GM10847 (cell line): ENCODE results near the gene CTU1.

Experiments used
- POLR2A ChIP-seq: IDR thresholded peaks from 2 replicates; pipeline ENCODE4 v1.6.1; 2011; ENCODE audit not compliant: insufficient read length; ENCODE audit errors: extremely low read depth

The CTU1 gene

GRCh38 chr19:51136851-51137551, 28.8 kb upstream of the CTU1 start:
- TF ChIP-seq POLR2A = no peak

DNA sequence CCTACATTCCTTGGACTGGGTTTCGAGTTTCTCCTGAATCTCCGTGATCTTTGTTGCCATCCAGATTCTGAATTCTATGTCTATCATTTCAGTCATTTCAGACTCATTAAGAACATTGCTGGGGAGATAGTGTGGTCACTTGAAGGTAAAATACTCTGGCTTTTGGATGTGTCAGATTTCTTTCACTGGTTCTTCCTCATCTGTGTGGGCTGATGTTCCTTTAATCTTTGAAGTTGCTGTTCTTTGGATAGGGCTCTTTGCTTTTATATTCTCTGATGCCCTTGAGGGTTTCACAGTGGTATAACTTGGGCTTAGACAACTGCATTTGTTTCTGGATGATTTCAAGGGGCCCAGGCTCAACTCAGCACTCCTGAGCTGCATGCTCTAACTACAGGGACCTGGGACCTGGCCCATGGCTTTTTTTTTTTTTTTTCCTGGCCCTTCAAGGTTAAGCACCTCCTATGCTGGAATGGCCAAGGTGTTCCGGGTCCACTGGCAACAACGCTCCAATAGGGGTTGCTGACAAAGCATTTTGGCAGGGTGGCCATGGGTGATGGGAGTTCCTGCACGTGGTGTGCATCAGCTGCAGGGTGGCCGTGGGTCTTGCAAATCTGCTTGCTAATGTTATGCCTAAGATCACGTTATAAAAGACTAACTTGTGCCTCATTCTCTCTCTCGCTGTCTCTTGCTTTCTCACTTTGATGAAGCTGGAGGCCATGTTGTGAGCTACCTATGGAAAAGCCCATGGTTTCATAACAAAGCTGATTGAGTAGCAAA, 28.0 kb upstream of the CTU1 start:
- no peak for TF ChIP-seq POLR2A

DNA sequence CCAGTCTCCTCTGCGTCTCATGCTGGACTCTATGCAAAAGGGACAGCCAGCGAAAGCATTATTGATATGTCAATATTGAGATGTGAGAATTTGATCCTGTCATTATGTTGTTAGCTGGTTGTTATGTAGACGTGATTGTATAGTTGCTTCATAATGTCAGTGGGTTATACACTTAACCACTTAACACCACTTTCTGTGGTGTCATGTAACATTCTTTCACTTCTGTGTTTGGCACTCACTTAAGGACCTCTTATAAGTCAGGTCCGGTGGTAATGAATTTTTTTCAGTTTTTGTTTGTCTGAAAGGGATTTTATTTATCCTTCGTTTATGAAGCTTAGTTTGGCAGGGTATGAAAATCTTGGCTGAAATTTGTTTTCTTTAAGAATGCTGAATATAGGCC, 26.8 kb upstream of the CTU1 start:
- no peak for TF ChIP-seq POLR2A

DNA sequence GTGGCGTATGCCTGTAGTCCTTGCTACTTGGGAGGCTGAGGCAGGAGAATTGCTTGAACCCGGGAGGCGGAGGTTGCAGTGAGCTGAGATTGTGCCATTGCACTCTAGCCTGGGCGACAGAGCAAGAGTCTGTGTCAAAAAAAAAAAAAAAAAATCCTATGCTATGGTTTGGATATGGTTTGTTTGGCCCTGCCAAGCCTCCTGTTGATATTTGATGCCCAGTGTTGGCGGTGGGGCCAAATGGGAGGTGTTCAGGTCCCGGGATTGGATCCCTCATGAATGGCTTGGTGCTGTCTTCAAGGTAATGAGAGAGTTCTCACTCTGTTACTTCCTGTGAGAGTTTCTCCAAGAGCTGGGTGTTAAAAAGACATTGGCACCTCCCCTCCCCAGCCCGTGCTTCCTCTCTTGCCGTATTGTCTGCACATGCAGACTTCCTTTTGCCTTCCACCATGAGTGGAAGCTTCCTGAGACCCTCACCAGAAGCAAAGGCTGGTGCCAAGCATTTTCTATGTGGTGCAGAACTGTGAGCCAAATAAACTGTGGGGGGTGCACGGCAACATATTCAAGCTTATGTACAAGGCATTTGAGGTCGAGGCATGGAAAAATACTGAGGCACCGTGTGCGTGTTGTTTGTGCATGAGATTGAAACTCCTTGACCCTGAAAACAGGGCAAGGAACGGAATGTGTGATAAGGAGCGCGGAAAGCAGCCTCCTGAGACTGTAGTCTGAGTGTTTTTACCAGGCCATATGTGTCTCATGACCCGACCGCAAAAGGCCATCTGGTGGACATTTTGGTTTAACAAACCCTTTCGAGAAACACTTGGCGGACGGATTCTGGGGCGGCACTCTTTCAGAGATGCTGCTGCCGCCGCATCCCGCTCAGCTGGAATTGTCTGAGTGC, 23.8 kb upstream of the CTU1 start:
- TF ChIP-seq POLR2A = no peak

DNA sequence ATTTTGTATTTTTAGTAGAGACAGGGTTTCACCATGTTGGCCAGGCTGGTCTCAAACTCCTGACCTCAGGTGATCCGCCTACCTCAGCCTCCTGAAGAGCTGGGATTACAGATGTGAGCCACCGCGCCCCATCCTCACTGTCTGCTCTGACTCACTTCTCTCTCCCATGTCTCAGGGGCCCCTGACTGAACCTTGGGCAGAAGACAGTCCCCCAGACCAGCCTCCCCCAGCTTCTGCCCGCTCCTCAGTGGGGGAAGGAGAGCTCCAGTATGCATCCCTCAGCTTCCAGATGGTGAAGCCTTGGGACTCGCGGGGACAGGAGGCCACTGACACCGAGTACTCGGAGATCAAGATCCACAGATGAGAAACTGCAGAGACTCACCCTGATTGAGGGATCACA, 21.5 kb upstream of the CTU1 start:
- no peak for TF ChIP-seq POLR2A

DNA sequence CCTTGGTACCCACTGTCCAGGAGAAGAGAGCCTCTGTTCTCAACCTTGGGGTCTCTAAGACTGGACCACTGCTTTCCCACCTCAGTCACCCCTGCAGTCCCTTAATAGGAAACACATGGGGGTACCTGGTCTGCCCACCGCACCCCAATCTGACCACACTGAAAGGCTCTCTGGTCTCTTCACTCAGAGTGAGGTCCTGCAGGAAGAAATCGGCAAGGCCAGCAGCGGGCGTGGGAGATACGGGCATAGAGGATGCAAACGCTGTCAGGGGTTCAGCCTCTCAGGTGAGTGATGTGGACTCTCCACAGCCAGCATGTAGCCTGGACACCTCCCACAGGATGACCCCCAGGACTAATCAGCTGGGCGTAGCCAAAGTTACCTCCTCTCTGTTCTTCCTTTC, 20.0 kb upstream of the CTU1 start:
- no peak for TF ChIP-seq POLR2A

DNA sequence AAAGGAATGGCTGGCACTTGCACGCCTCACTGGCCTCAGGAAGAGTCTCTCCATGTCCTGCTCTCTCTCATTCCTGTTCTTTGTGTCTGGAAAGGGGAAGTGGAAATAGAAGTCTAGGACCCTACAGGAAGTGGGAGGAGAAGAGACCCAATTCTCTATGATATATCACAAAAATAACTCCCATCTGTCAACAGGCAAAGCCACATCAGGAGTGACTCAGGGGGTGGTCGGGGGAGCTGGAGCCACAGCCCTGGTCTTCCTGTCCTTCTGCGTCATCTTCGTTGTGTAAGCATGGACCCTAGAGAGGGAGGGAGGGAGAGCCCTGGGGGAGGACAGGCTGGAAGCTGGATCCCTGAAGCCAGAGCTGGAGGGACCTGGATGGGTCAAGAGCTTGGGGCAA, 19.5 kb upstream of the CTU1 start:
- no peak for TF ChIP-seq POLR2A

DNA sequence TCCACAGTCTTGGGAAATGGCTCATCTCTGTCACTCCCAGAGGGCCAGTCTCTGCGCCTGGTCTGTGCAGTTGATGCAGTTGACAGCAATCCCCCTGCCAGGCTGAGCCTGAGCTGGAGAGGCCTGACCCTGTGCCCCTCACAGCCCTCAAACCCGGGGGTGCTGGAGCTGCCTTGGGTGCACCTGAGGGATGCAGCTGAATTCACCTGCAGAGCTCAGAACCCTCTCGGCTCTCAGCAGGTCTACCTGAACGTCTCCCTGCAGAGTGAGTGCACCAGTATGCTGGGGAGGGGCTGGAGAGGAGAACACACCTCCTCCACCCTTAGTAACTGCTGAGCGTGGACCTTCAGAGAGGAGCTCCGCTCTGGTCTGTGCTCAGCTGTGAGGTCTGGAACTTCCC, 18.8 kb upstream of the CTU1 start:
- no peak for TF ChIP-seq POLR2A

GRCh38 chr19:51125421-51126075, 17.3 kb upstream of the CTU1 start:
- no peak for TF ChIP-seq POLR2A

GRCh38 chr19:51124729-51125128, 16.5 kb upstream of the CTU1 start, which contains the start of gene SIGLEC9:
Gene SIGLEC9 (plus strand): TSS chr19:51124906. CDS start chr19:51124975, 69 bp downstream.
- TF ChIP-seq POLR2A = no peak

- no peak for TF ChIP-seq POLR2A
These were observed 16.0 kb upstream of the CTU1 start for GRCh38 chr19:51124216-51124615.

- TF ChIP-seq POLR2A = no peak
These were observed 15.6 kb upstream of the CTU1 start for GRCh38 chr19:51123802-51124201.

DNA sequence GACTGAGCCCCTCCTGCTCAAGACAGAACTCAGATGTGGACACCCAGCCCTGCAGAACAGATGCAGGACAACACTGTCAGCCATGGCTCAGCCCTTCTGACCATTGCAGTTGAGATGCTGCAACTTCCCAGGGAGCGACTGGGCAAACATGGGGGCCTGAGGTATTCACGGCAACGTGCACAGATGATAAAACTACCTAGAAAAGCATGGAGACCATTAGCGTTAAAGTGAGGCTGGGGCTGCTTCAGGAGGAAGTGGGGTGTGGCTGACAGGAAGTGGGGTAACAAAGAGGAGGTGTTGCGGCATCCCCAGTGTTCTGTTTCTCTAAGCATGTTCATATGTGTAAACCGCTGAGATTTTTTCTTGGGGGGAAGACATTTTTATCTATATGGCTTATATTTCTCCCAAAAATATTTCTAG, 15.2 kb upstream of the CTU1 start:
- TF ChIP-seq POLR2A = no peak

GRCh38 chr19:51122112-51122981, 14.1 kb upstream of the CTU1 start:
- no peak for TF ChIP-seq POLR2A
